HepG2 (cell line): ENCODE results near the gene FABP1. TPM values are rescaled to one million over a fixed set of nuclear protein-coding genes. Genes with fewer than 3 reads are reported as not detected.
A peak's percentile ranks its signal among the peaks of the same experiment; 100 is the strongest.

Source experiments
- ATF6 ChIP-seq: sonication (generic); formaldehyde crosslinking; conservative IDR thresholded peaks from 2 replicates; pipeline ENCODE4 v1.4.0; 2020; ENCODE audit warnings: missing genetic modification reagents
- ATF7-NPFF ChIP-seq: sonication (generic); formaldehyde crosslinking; IDR thresholded peaks from 2 replicates; pipeline ENCODE4 v1.8.1; 2023; ENCODE audit warnings: mild to moderate bottlenecking, low read depth, missing genetic modification reagents, moderate library complexity
- BORCS8-MEF2B ChIP-seq: sonication (generic); formaldehyde crosslinking; IDR thresholded peaks from 2 replicates; pipeline ENCODE4 v1.8.0; 2022; ENCODE audit warnings: mild to moderate bottlenecking, missing genetic modification reagents
- BRCA1 ChIP-seq: sonication (generic); formaldehyde crosslinking; IDR thresholded peaks from 2 replicates; pipeline ENCODE4 v1.4.0; 2020; ENCODE audit warnings: missing genetic modification reagents
- CAMTA2 ChIP-seq: sonication (generic); formaldehyde crosslinking; IDR thresholded peaks from 2 replicates; pipeline ENCODE4 v1.4.0; 2020; ENCODE audit warnings: mild to moderate bottlenecking, missing genetic modification reagents, borderline replicate concordance
- CCDC6 ChIP-seq: sonication (generic); formaldehyde crosslinking; IDR thresholded peaks from 2 replicates; pipeline ENCODE4 v1.8.1; 2022; ENCODE audit warnings: mild to moderate bottlenecking, missing genetic modification reagents, moderate library complexity
- MBD4 ChIP-seq: IDR thresholded peaks from 2 replicates; pipeline ENCODE4 v1.6.1; 2012; ENCODE audit warnings: low read length, inconsistent platforms, borderline replicate concordance
- NFIB ChIP-seq: sonication (generic); formaldehyde crosslinking; IDR thresholded peaks from 2 replicates; pipeline ENCODE4 v1.9.0; 2021; ENCODE audit warnings: missing genetic modification reagents, mild to moderate bottlenecking, borderline replicate concordance
- PBX3 ChIP-seq: sonication (generic); formaldehyde crosslinking; IDR thresholded peaks from 2 replicates; pipeline ENCODE4 v1.8.1; 2023; ENCODE audit warnings: missing genetic modification reagents, inconsistent platforms, borderline replicate concordance
- POLR2G ChIP-seq: fragments of 200-400 bp; formaldehyde crosslinking; IDR thresholded peaks from 2 replicates; pipeline ENCODE4 v1.6.1; 2018; ENCODE audit warnings: mild to moderate bottlenecking, low read depth, low read length, moderate library complexity
- SCMH1 ChIP-seq: sonication (generic); formaldehyde crosslinking; IDR thresholded peaks from 2 replicates; pipeline ENCODE4 v1.9.0; 2021; ENCODE audit warnings: missing genetic modification reagents, mild to moderate bottlenecking, borderline replicate concordance
- SNRNP70 ChIP-seq: fragments of 200-400 bp; formaldehyde crosslinking; IDR thresholded peaks from 2 replicates; pipeline ENCODE4 v1.6.1; 2017; ENCODE audit warnings: mild to moderate bottlenecking, low read depth, low read length, moderate library complexity
- ZBTB38 ChIP-seq: sonication (generic); formaldehyde crosslinking; IDR thresholded peaks from 2 replicates; pipeline ENCODE4 v1.5.1; 2020; ENCODE audit warnings: mild to moderate bottlenecking, missing genetic modification reagents
- ZNF232 ChIP-seq: sonication (generic); formaldehyde crosslinking; IDR thresholded peaks from 2 replicates; pipeline ENCODE4 v1.4.0; 2020; ENCODE audit warnings: missing genetic modification reagents, borderline replicate concordance
- ZNF292 ChIP-seq: sonication (generic); formaldehyde crosslinking; IDR thresholded peaks from 2 replicates; pipeline ENCODE4 v1.8.1; 2022; ENCODE audit warnings: mild to moderate bottlenecking, low read depth, missing genetic modification reagents, borderline replicate concordance
- ZNF326 ChIP-seq: sonication (generic); formaldehyde crosslinking; IDR thresholded peaks from 2 replicates; pipeline ENCODE4 v1.4.0; 2020; ENCODE audit warnings: missing genetic modification reagents, borderline replicate concordance
- ZZZ3 ChIP-seq: sonication (generic); formaldehyde crosslinking; IDR thresholded peaks from 2 replicates; pipeline ENCODE4 v1.4.0; 2020; ENCODE audit warnings: missing genetic modification reagents, mild to moderate bottlenecking, borderline replicate concordance
- polyA plus RNA-seq, 8 experiments: library from polyadenylated mRNA; depleted of rRNA in 3 of 8; stranded (reverse) in 7 of 8; unstranded in 1 of 8; fragments of >200 nt; fragmentation: Illumina TruSeq in 4 of 8; extraction: Trizol in 4 of 8; gene quantifications; 2 replicates each; pipeline versions ENCODE4 v1.2.1 to v1.2.3, GENCODE V29; 2011 to 2016; ENCODE audit warnings: low read depth in 4 of 8, missing spikeins in 1 of 8, mixed read lengths in 1 of 8; ENCODE audit not compliant: insufficient read depth in 1 of 8
- total RNA-seq, 5 experiments: library from RNA; depleted of rRNA; stranded (reverse); fragments of >200 nt; fragmentation: Illumina TruSeq; extraction: Trizol; gene quantifications; 2 replicates each; pipeline ENCODE4 v1.2.3, GENCODE V29; 2016; ENCODE audit warnings: low read depth in 1 of 5
- TF ChIP-seq, protein P1 (sequence below): sonication (generic); formaldehyde crosslinking; IDR thresholded peaks from 2 replicates; pipeline ENCODE4 v1.5.0; 2020; ENCODE audit warnings: missing genetic modification reagents
- TF ChIP-seq, protein P2 (sequence below): sonication (generic); formaldehyde crosslinking; IDR thresholded peaks from 2 replicates; pipeline ENCODE4 v1.4.0; 2020; ENCODE audit warnings: missing genetic modification reagents

FABP1 gene
- total and polyA plus RNA-seq, 2 of the 13 experiments (the other 11 are each of a cell fraction or from before 2014, with no cell fraction given), result 644 to 1,608 TPM

GRCh38 chr2:88127888-88128653 lies at the start of gene FABP1 (continued):
- no peak for TF ChIP-seq PBX3
- TF ChIP-seq POLR2G, result peak; percentile 100
- TF ChIP-seq ATF6 (CRISPR knock-in tag), result peak; percentile 89
- no peak for TF ChIP-seq SNRNP70
- peak; percentile 95 for TF ChIP-seq ZNF232 (CRISPR knock-in tag)
- peak; percentile 20; the same call in 1 of the 2 replicates for TF ChIP-seq CAMTA2
- TF ChIP-seq ATF7-NPFF (CRISPR knock-in tag), result peak; percentile 95
- no peak for TF ChIP-seq NFIB (CRISPR knock-in tag)
- no peak; the same call in 1 of the 2 replicates for TF ChIP-seq MBD4
- peak; percentile 90 for TF ChIP-seq ZBTB38
- no peak for TF ChIP-seq ZNF326 (CRISPR knock-in tag)
- TF ChIP-seq ZNF292 (CRISPR knock-in tag), result no peak; the same call in 1 of the 2 replicates
- TF ChIP-seq BORCS8-MEF2B (CRISPR knock-in tag), result peak; percentile 96
- no peak for TF ChIP-seq SCMH1 (CRISPR knock-in tag)
- TF ChIP-seq, protein P1, sequence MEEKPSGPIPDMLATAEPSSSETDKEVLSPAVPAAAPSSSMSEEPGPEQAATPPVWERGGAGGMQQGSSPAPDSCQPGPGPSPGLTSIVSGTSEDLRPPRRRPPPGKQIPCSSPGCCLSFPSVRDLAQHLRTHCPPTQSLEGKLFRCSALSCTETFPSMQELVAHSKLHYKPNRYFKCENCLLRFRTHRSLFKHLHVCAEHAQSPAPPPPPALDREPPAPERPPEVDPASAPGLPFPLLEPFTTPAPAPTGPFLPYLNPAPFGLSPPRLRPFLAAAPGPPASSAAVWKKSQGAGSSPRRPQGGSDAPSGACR (CRISPR knock-in tag), result 0 out of 2 replicates have a peak, but pooled peaks have one; percentile 35
- no peak; the same call in 1 of the 2 replicates for TF ChIP-seq ZZZ3 (CRISPR knock-in tag)
- peak; percentile 59; the same call in 1 of the 2 replicates for TF ChIP-seq BRCA1 (CRISPR knock-in tag)
- TF ChIP-seq CCDC6 (CRISPR knock-in tag), result peak; percentile 56; the same call in 1 of the 2 replicates
- TF ChIP-seq, protein P2, sequence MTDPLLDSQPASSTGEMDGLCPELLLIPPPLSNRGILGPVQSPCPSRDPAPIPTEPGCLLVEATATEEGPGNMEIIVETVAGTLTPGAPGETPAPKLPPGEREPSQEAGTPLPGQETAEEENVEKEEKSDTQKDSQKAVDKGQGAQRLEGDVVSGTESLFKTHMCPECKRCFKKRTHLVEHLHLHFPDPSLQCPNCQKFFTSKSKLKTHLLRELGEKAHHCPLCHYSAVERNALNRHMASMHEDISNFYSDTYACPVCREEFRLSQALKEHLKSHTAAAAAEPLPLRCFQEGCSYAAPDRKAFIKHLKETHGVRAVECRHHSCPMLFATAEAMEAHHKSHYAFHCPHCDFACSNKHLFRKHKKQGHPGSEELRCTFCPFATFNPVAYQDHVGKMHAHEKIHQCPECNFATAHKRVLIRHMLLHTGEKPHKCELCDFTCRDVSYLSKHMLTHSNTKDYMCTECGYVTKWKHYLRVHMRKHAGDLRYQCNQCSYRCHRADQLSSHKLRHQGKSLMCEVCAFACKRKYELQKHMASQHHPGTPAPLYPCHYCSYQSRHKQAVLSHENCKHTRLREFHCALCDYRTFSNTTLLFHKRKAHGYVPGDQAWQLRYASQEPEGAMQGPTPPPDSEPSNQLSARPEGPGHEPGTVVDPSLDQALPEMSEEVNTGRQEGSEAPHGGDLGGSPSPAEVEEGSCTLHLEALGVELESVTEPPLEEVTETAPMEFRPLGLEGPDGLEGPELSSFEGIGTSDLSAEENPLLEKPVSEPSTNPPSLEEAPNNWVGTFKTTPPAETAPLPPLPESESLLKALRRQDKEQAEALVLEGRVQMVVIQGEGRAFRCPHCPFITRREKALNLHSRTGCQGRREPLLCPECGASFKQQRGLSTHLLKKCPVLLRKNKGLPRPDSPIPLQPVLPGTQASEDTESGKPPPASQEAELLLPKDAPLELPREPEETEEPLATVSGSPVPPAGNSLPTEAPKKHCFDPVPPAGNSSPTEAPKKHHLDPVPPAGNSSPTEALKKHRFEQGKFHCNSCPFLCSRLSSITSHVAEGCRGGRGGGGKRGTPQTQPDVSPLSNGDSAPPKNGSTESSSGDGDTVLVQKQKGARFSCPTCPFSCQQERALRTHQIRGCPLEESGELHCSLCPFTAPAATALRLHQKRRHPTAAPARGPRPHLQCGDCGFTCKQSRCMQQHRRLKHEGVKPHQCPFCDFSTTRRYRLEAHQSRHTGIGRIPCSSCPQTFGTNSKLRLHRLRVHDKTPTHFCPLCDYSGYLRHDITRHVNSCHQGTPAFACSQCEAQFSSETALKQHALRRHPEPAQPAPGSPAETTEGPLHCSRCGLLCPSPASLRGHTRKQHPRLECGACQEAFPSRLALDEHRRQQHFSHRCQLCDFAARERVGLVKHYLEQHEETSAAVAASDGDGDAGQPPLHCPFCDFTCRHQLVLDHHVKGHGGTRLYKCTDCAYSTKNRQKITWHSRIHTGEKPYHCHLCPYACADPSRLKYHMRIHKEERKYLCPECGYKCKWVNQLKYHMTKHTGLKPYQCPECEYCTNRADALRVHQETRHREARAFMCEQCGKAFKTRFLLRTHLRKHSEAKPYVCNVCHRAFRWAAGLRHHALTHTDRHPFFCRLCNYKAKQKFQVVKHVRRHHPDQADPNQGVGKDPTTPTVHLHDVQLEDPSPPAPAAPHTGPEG (CRISPR knock-in tag), result peak; percentile 91
